ENCODE measurements around the gene ORM2. TPM values are rescaled to one million over a fixed set of nuclear protein-coding genes. Genes with fewer than 3 reads are reported as not detected.
A peak's percentile ranks its signal among the peaks of the same experiment; 100 is the strongest.

The ORM2 gene
- total RNA-seq, 1 experiment from 2014 or later: not detected

- H3K9me2 ChIP-seq (replicated peaks; ENCODE audit: insufficient read depth, low read length): no peaks in the 10 kb centered on the region
- H3K27me3 ChIP-seq (ENCODE audit: low read length): no peaks in the 10 kb centered on the region
- H3K4me1 ChIP-seq (ENCODE audit: low read length): peaks cover 2% of the 10 kb centered on the region
- H3K9ac ChIP-seq (ENCODE audit: low read length): no peak overlapping the region
- H3K4me2 ChIP-seq (ENCODE audit: low read depth, low read length, poor library complexity, severe bottlenecking): no peak overlapping the region
- H3K36me3 ChIP-seq (ENCODE audit: insufficient read depth, low read length): peaks cover 56% of the 10 kb centered on the region
- H3K9me3 ChIP-seq (ENCODE audit: low read length): no peaks in the 10 kb centered on the region
- peaks cover 7% of the 10 kb centered on the region; the same call in 1 of the 2 replicates for H4K20me1 ChIP-seq (ENCODE audit: insufficient read depth, low read depth, low read length)
- H3K4me3 ChIP-seq (ENCODE audit: low read length): no peak overlapping the region
- no peaks in the 10 kb centered on the region for H3K79me2 ChIP-seq (ENCODE audit: low read length)
- H2AFZ ChIP-seq (ENCODE audit: low read length): no peak overlapping the region
- no peak overlapping the region for H3K27ac ChIP-seq (ENCODE audit: low read length)
- DNase-seq: no peak
Observed at GRCh38 chr9:114344188-114344566, 14.5 kb downstream of the ORM2 start.

- Histone ChIP-seq H3K79me2 (ENCODE audit: low read length) (no peaks in the 10 kb centered on the region), H3K36me3 (ENCODE audit: insufficient read depth, low read length) (peaks cover 55% of the 10 kb centered on the region), H3K9me3 (ENCODE audit: low read length) (no peaks in the 10 kb centered on the region), H3K27me3 (ENCODE audit: low read length) (no peaks in the 10 kb centered on the region), H3K4me1 (ENCODE audit: low read length) (peaks cover 7% of the 10 kb centered on the region), H3K9ac (ENCODE audit: low read length) (no peak overlapping the region), H2AFZ (ENCODE audit: low read length) (no peak overlapping the region), H3K27ac (ENCODE audit: low read length) (no peak overlapping the region), H3K4me3 (ENCODE audit: low read length) (no peak overlapping the region), H3K4me2 (ENCODE audit: low read depth, low read length, poor library complexity, severe bottlenecking) (no peak overlapping the region), H3K9me2 (replicated peaks; ENCODE audit: insufficient read depth, low read length) (no peaks in the 10 kb centered on the region), H4K20me1 (ENCODE audit: insufficient read depth, low read depth, low read length) (peaks cover 7% of the 10 kb centered on the region; the same call in 1 of the 2 replicates)
- no peak for DNase-seq
Observed at GRCh38 chr9:114344692-114345091, 15.0 kb downstream of the ORM2 start.

- H3K9ac ChIP-seq (ENCODE audit: low read length): no peak overlapping the region
- no peaks in the 10 kb centered on the region for H3K9me2 ChIP-seq (replicated peaks; ENCODE audit: insufficient read depth, low read length)
- no peaks in the 10 kb centered on the region for H3K27me3 ChIP-seq (ENCODE audit: low read length)
- H2AFZ ChIP-seq (ENCODE audit: low read length): no peak overlapping the region
- H3K4me1 ChIP-seq (ENCODE audit: low read length): peaks cover 12% of the 10 kb centered on the region
- no peak overlapping the region for H3K4me2 ChIP-seq (ENCODE audit: low read depth, low read length, poor library complexity, severe bottlenecking)
- no peak for DNase-seq
- no peak overlapping the region for H3K27ac ChIP-seq (ENCODE audit: low read length)
- H3K79me2 ChIP-seq (ENCODE audit: low read length): no peaks in the 10 kb centered on the region
- no peak overlapping the region for H3K4me3 ChIP-seq (ENCODE audit: low read length)
- peaks cover 60% of the 10 kb centered on the region for H3K36me3 ChIP-seq (ENCODE audit: insufficient read depth, low read length)
- no peaks in the 10 kb centered on the region for H3K9me3 ChIP-seq (ENCODE audit: low read length)
- peaks cover 7% of the 10 kb centered on the region; the same call in 1 of the 2 replicates for H4K20me1 ChIP-seq (ENCODE audit: insufficient read depth, low read depth, low read length)
Observed at GRCh38 chr9:114345493-114346065, 15.9 kb downstream of the ORM2 start.

- Histone ChIP-seq H3K27ac (ENCODE audit: low read length) (no peak overlapping the region), H3K36me3 (ENCODE audit: insufficient read depth, low read length) (peaks cover 58% of the 10 kb centered on the region), H3K9ac (ENCODE audit: low read length) (no peak overlapping the region), H3K4me3 (ENCODE audit: low read length) (no peak overlapping the region), H3K79me2 (ENCODE audit: low read length) (no peaks in the 10 kb centered on the region), H3K9me3 (ENCODE audit: low read length) (no peaks in the 10 kb centered on the region), H3K27me3 (ENCODE audit: low read length) (no peaks in the 10 kb centered on the region), H2AFZ (ENCODE audit: low read length) (no peak overlapping the region), H3K9me2 (replicated peaks; ENCODE audit: insufficient read depth, low read length) (no peaks in the 10 kb centered on the region), H3K4me2 (ENCODE audit: low read depth, low read length, poor library complexity, severe bottlenecking) (no peak overlapping the region), H4K20me1 (ENCODE audit: insufficient read depth, low read depth, low read length) (peaks cover 7% of the 10 kb centered on the region; the same call in 1 of the 2 replicates), H3K4me1 (ENCODE audit: low read length) (peaks cover 12% of the 10 kb centered on the region)
- no peak for DNase-seq
Observed at GRCh38 chr9:114346146-114346545, 16.5 kb downstream of the ORM2 start.

GRCh38 chr9:114347675-114348074, 18.0 kb downstream of the ORM2 start:
- H3K9ac ChIP-seq (ENCODE audit: low read length): no peak overlapping the region
- H3K4me3 ChIP-seq (ENCODE audit: low read length): no peak overlapping the region
- H3K27me3 ChIP-seq (ENCODE audit: low read length): no peaks in the 10 kb centered on the region
- no peak for DNase-seq
- no peak overlapping the region for H3K4me2 ChIP-seq (ENCODE audit: low read depth, low read length, poor library complexity, severe bottlenecking)
- H3K27ac ChIP-seq (ENCODE audit: low read length): no peak overlapping the region
- H2AFZ ChIP-seq (ENCODE audit: low read length): no peak overlapping the region
- H3K79me2 ChIP-seq (ENCODE audit: low read length): no peaks in the 10 kb centered on the region
- H3K4me1 ChIP-seq (ENCODE audit: low read length): peaks cover 12% of the 10 kb centered on the region
- no peaks in the 10 kb centered on the region for H3K9me3 ChIP-seq (ENCODE audit: low read length)
- peaks cover 7% of the 10 kb centered on the region; the same call in 1 of the 2 replicates for H4K20me1 ChIP-seq (ENCODE audit: insufficient read depth, low read depth, low read length)
- peaks cover 57% of the 10 kb centered on the region for H3K36me3 ChIP-seq (ENCODE audit: insufficient read depth, low read length)
- H3K9me2 ChIP-seq (replicated peaks; ENCODE audit: insufficient read depth, low read length): no peaks in the 10 kb centered on the region

GRCh38 chr9:114348261-114348905, 18.7 kb downstream of the ORM2 start:
- H2AFZ ChIP-seq (ENCODE audit: low read length): no peak overlapping the region
- no peaks in the 10 kb centered on the region for H3K9me2 ChIP-seq (replicated peaks; ENCODE audit: insufficient read depth, low read length)
- no peak for DNase-seq
- peak overlapping the region; percentile 23; the same call in 1 of the 2 replicates for H3K27ac ChIP-seq (ENCODE audit: low read length)
- H3K4me3 ChIP-seq (ENCODE audit: low read length): no peak overlapping the region
- 0 out of 2 replicates have a peak, but pooled peaks cover 1% of the 10 kb centered on the region for H4K20me1 ChIP-seq (ENCODE audit: insufficient read depth, low read depth, low read length)
- peaks cover 12% of the 10 kb centered on the region for H3K4me1 ChIP-seq (ENCODE audit: low read length)
- no peaks in the 10 kb centered on the region for H3K79me2 ChIP-seq (ENCODE audit: low read length)
- H3K9ac ChIP-seq (ENCODE audit: low read length): no peak overlapping the region
- no peak overlapping the region for H3K4me2 ChIP-seq (ENCODE audit: low read depth, low read length, poor library complexity, severe bottlenecking)
- no peaks in the 10 kb centered on the region for H3K27me3 ChIP-seq (ENCODE audit: low read length)
- no peaks in the 10 kb centered on the region for H3K9me3 ChIP-seq (ENCODE audit: low read length)
- peaks cover 54% of the 10 kb centered on the region for H3K36me3 ChIP-seq (ENCODE audit: insufficient read depth, low read length)

GRCh38 chr9:114348906-114349482, 19.3 kb downstream of the ORM2 start:
- Histone ChIP-seq H3K9ac (ENCODE audit: low read length) (peak overlapping the region; percentile 27; the same call in 1 of the 2 replicates), H3K4me2 (ENCODE audit: low read depth, low read length, poor library complexity, severe bottlenecking) (no peak overlapping the region), H4K20me1 (ENCODE audit: insufficient read depth, low read depth, low read length) (no peaks in the 10 kb centered on the region), H3K9me3 (ENCODE audit: low read length) (no peaks in the 10 kb centered on the region), H3K79me2 (ENCODE audit: low read length) (no peaks in the 10 kb centered on the region), H3K9me2 (replicated peaks; ENCODE audit: insufficient read depth, low read length) (no peaks in the 10 kb centered on the region), H3K36me3 (ENCODE audit: insufficient read depth, low read length) (peaks cover 52% of the 10 kb centered on the region), H3K27me3 (ENCODE audit: low read length) (no peaks in the 10 kb centered on the region), H2AFZ (ENCODE audit: low read length) (no peak overlapping the region), H3K4me1 (ENCODE audit: low read length) (peaks cover 12% of the 10 kb centered on the region), H3K27ac (ENCODE audit: low read length) (peak overlapping the region; percentile 62; the same call in 1 of the 2 replicates), H3K4me3 (ENCODE audit: low read length) (no peak overlapping the region)
- peak; percentile 73 for DNase-seq

GRCh38 chr9:114349713-114350480, 20.2 kb downstream of the ORM2 start:
- H4K20me1 ChIP-seq (ENCODE audit: insufficient read depth, low read depth, low read length): no peaks in the 10 kb centered on the region
- H3K4me3 ChIP-seq (ENCODE audit: low read length): no peak overlapping the region
- H3K79me2 ChIP-seq (ENCODE audit: low read length): no peaks in the 10 kb centered on the region
- peaks cover 12% of the 10 kb centered on the region for H3K4me1 ChIP-seq (ENCODE audit: low read length)
- H3K36me3 ChIP-seq (ENCODE audit: insufficient read depth, low read length): peaks cover 54% of the 10 kb centered on the region
- H2AFZ ChIP-seq (ENCODE audit: low read length): no peak overlapping the region
- no peaks in the 10 kb centered on the region for H3K9me2 ChIP-seq (replicated peaks; ENCODE audit: insufficient read depth, low read length)
- no peaks in the 10 kb centered on the region for H3K27me3 ChIP-seq (ENCODE audit: low read length)
- peak overlapping the region; percentile 27; the same call in 1 of the 2 replicates for H3K9ac ChIP-seq (ENCODE audit: low read length)
- H3K4me2 ChIP-seq (ENCODE audit: low read depth, low read length, poor library complexity, severe bottlenecking): no peak overlapping the region
- no peaks in the 10 kb centered on the region for H3K9me3 ChIP-seq (ENCODE audit: low read length)
- DNase-seq: no peak
- peak overlapping the region; percentile 62; the same call in 1 of the 2 replicates for H3K27ac ChIP-seq (ENCODE audit: low read length)
